Measurements from ENCODE around the gene KCNK15.

The KCNK15 gene

DNA sequence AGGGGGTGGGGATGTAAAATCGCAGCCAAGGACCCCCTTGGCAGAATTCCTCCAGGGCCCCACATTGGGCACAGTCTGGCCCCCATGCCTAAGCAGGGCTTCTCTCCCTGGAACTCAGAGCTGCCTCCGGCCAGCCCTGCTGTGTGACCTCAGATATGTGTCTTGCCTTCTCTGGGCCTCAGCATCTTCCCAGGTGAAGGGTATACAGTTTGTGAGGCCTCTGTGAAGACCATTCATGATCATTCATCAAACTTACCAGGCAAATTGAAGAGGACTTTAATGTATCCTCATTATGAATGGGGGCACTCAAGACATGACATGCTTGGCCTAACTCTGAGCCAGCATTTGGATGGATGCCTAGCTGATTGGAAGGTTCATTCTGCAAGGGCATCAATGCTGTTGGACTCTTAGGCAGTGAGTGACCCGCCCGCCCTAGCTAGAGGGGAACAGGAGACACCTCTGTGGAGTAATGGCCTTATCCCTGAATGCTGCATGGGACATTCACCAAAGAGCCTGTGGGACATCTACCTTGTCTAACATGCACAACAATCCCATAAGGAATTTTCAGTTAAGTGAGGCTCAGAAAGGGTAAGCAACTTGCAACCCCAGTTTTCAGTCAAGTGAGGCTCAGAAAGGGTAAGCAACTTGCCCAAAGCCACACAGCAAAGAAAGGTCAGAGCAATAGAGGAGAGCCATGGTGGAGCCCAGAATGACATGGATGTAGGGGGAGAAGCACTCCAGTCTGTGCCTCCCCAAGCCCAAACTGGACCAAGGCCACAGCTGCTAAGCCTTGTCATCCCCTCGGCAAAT is 30.0 kb upstream of the KCNK15 start:
- DNase-seq: no peak

GRCh38 chr20:44716309-44717106 is 29.2 kb upstream of the KCNK15 start:
- no peak for DNase-seq

GRCh38 chr20:44717986-44718385 is 27.7 kb upstream of the KCNK15 start:
- no peak for DNase-seq

DNA sequence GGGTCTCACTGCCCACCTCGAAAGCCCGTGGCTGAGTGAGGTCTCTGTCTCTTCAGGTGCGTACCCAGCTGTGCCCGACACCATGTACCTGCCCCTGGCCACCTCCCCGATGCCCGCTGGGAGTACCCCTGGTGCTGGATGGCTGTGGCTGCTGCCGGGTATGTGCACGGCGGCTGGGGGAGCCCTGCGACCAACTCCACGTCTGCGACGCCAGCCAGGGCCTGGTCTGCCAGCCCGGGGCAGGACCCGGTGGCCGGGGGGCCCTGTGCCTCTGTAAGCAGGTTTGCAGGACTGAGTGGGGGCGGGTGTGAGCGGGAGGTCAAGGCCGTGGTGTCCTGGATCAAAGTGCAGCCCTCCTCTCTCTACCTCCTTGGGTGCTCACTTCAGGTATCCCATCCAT is 25.8 kb upstream of the KCNK15 start:
- DNase-seq: no peak

GRCh38 chr20:44720621-44720996 is 25.1 kb upstream of the KCNK15 start:
- DNase-seq: no peak

DNA sequence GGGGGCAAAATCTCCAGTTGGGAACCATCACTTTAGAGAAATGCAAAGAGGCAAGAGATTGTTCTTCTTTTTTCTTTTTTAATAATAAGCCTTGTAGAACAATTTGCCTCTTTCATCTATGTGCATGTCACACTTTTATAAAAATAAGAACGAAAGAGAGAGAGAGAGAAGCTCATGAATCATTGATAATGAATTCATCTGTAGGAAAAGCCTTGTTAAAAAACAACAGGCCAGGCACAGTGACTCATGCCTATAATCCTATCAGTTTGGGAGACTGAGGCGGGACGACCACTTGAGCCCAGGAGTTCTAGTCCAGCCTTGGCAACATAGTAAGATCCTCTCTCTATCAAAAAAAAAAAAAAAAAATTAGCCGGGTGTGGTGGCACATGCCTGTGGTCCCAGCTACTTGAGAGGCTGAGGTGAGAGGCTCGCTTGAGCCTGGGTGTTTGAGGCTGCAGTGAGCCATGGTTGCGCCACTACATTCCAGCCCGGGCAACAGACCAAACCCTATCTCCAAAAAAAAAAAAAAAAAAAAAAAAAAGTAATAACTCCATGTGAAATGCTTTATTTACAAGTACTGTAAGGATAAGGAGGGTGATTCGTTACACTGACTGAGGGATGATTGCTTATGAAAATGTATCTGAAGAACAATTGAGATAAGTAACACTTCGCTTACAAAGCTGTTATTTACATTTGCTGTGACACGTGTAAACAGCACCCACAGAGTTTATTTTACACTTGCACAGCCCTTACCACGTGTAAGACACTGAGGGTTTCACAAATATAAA is 24.5 kb upstream of the KCNK15 start:
- no peak for DNase-seq

DNA sequence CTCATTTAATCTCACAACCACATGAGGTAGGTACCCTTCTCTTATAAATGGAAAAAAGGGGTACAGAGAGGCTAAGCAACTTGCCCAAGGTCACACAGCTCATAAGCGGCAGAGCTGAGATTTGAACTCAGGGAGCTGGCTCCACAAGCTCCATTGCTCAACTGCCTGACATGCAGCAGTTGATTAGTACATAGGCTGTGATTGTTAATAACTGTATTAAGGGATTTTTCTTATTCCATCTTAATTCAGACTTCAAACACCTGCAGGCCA is 23.9 kb upstream of the KCNK15 start:
- no peak for DNase-seq

- DNase-seq: no peak
These were observed 22.7 kb upstream of the KCNK15 start for GRCh38 chr20:44722990-44723389.

- no peak for DNase-seq
These were observed 22.3 kb upstream of the KCNK15 start for GRCh38 chr20:44723391-44723790.

DNA sequence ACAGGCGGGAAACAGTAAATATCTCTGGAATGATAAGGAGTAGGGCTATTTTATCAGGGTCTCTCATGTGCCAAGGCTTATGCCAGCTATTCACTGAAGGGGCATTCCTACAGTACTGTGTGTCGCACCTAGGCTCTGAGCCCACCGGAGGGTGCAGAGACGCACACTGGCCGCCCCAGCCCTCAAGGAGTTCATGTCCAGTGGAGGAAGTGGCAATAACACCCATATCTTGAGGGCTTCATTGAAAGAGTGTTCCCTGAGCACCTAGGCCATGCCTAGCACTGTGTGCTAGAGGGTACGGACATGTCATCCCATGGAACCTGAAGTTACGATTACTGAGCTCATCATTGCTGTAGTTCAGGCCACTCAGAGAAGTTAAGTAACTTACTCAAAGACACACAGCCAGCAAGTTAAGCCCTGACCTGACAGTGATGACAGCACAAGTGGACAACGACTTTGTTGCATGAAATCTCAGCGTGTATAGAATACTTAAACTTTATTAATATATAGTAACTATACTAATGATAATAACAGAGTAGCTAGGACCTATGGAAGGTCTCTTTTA is 21.8 kb upstream of the KCNK15 start:
- no peak for DNase-seq

DNA sequence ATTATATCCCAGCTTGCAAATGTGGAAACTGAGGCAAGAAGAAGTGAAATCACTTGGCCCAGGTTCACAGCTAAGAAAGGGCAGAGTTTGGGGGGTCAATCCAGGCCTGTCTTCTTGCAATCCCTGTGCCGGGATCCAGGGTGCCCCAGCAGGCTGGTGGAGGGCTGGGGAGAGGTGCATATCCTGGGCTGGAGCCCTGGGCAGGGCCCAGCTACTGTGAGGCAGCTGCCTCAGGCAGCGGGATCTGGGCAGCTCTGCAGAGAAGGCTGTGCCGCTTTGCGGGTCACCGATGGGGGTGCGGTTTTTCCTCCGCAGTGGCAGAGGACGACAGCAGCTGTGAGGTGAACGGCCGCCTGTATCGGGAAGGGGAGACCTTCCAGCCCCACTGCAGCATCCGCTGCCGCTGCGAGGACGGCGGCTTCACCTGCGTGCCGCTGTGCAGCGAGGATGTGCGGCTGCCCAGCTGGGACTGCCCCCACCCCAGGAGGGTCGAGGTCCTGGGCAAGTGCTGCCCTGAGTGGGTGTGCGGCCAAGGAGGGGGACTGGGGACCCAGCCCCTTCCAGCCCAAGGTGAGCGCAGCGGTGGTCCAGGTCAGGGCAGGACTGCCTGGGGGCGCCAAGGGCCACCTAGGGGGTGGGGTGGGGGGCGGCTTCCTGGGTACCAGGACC is 21.1 kb upstream of the KCNK15 start:
- DNase-seq: no peak

DNA sequence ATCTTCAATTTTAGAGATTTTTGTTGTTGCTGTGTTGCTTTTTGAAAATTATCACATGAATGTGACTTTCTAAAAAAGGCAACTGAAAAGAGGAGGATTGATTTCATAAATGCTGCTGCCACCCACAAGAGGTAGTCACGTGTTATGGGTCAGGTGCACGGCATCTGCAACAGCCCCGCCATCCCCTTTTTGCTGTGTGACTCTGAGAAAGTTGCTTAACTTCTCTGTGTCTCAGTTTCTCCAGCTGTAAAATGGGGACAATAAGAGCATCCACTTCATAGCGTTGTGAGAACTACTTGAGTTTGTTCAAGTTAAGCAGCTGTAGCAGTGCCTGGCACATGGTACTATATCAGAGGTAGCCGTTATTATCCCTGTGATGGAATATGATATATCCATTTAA is 19.8 kb upstream of the KCNK15 start:
- DNase-seq: no peak

DNA sequence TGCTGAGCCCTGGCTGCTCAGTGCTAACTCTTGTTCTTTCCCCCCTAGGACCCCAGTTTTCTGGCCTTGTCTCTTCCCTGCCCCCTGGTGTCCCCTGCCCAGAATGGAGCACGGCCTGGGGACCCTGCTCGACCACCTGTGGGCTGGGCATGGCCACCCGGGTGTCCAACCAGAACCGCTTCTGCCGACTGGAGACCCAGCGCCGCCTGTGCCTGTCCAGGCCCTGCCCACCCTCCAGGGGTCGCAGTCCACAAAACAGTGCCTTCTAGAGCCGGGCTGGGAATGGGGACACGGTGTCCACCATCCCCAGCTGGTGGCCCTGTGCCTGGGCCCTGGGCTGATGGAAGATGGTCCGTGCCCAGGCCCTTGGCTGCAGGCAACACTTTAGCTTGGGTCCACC is 18.6 kb upstream of the KCNK15 start:
- no peak for DNase-seq

DNA sequence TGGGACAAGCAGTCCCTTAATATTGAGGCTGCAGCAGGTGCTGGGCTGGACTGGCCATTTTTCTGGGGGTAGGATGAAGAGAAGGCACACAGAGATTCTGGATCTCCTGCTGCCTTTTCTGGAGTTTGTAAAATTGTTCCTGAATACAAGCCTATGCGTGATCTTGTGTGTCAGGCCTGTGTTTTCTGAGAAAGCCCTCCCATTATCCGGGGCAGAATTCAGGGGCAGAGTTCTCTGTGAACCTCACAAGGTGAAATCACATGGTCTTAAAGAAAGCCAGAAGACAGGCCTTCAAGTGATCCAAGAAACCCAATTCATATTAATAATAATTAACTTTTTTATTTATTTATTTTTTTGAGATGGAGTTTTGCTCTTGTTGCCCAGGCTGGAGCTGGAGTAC is 18.0 kb upstream of the KCNK15 start:
- DNase-seq: no peak

GRCh38 chr20:44728801-44729443 is 16.7 kb upstream of the KCNK15 start:
- DNase-seq: no peak

DNA sequence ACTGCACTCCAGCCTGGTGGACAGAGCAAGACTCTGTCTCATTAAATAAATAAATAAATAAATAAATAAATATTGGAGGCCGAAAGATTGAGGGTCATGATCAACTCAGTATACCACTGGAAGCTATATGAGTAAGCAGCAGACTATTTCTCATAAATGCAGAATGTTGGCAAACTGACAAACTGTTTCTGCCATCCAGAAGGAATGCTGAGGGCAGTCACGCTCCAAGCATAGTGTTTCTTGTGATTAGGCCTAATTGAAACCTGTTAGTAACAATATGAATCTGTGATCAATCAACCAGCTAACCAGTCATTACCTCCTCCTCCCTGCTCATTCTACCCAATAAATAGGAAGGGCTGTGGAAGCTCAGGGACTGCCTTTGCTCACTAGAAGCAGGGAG is 15.2 kb upstream of the KCNK15 start:
- DNase-seq: no peak

- DNase-seq: no peak
These were observed 14.0 kb upstream of the KCNK15 start for GRCh38 chr20:44731657-44732056.

DNA sequence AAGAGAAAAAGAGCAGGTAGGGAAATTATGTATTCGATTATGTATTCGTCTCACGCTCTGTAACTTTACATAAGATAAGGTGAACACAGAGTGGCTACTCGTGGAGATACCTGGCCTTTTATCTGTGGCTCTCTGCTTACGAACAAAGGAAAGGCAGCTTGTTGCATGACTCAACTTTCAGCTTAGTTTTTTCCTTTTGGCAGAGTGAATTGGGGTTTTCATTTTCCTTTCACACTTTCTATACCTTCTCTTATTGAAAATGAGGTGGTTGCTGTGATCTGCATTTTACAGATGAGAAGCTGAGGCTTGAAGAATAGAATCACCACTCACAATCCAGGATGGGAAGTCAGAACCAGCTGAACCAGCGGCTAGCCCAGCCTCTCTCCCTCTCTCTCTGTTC is 13.3 kb upstream of the KCNK15 start:
- no peak for DNase-seq

- no peak for DNase-seq
These were observed 12.2 kb upstream of the KCNK15 start for GRCh38 chr20:44733341-44734069.

DNA sequence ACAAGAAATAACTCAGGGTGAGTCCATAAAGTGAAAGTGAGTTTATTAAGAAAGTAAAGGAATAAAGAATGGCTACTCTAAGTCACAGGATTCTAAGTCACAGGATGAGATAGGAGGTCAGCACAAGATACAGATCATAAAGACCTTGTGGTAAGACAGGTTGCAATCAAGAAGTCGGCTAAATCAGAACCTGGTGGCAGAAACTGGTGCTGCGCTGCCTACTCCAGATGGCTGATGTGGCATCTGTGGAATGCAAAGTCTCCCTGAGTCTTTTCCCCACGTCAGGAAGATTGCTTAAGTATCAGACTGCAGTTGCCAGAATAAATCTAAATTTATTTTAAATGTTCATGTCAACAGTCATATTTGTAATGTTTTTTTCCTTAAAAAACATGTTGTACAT is 10.7 kb upstream of the KCNK15 start:
- no peak for DNase-seq

- DNase-seq: no peak
These were observed 9.9 kb upstream of the KCNK15 start for GRCh38 chr20:44735816-44736169.
